Subcutaneous adipose tissue (tissue), 4 donors: ENCODE data around the gene NAT14. TPM values are rescaled to one million over a fixed set of nuclear protein-coding genes. Genes with fewer than 3 reads are reported as not detected.

ENCODE experiments used
- CTCF ChIP-seq: fragments of 450-650 bp; IDR thresholded peaks from one replicate; pipeline ENCODE4 v1.5.1; 2016; ENCODE audit warnings: low read depth, mild to moderate bottlenecking, control low read depth, antibody characterized with exemption, moderate library complexity
- total RNA-seq, 4 donors: library from RNA; depleted of rRNA; stranded (reverse); fragments of >200 nt; gene quantifications; one replicate each; pipeline ENCODE4 v1.1.0, GENCODE V29; 2016

NAT14 gene
- total RNA-seq, 4 donors from 2014 or later, result 1.0 to 2.3 (median 1.6) TPM

DNA sequence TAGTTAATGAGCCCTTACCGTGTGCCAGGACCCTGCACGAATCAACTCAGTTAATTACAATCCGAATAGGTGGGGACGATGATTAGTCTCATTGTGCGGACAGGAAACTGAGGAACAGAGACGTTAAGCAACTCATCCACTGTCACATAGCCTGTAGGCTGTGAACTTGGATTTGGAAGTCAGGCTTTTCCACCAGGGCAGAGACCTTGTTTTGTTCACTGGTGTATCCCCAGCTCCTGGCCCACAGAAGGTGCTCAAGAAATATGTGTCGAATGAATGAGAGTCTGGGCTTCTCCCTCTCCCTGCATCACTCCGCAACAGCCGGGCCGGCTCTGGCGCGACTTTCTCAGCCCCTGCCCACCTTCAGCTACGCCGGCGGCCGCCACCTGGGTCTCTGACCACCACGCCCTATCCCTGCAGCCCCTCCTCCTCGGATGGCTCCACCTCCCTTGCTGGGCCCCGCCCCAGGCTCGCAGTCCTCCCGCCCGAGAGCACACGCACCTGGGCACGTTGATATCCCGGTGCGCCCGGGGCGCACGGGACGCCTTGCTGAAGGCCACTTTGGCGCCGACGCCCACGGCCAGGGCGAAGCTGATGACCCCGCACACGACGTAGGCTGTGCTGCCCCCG, 43.2 kb upstream of the NAT14 start:
- no peak for TF ChIP-seq CTCF

DNA sequence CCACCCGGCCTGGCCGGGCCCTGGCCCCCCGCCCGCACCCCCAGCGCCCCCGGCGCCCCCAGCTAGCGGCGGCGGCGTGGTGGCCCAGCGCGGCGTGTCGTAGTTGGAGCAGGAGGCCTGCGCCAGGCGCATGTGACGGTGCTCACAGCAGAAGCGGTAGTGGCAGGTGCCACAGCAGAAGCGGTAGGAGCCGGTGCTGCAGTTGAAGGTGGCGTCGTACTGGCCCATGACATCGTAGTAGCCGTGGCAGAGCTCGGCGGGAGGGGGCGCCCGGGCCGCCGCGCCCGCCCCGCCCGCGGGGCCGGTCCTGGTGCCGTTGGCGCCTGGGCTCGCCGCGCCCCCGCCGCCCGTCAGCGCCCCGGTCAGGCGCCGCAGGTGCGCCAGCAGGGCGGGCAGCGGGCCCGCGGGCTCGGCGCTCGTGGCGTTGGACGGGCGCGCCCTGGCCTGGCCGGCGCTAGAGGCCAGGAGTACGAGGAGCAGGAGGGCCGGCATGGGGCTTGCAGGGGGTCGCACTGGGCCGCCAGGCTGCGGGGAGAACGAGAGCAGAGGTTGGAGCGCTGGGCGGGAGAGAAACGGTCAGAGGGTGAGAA, 42.5 kb upstream of the NAT14 start:
- TF ChIP-seq CTCF, result no peak

DNA sequence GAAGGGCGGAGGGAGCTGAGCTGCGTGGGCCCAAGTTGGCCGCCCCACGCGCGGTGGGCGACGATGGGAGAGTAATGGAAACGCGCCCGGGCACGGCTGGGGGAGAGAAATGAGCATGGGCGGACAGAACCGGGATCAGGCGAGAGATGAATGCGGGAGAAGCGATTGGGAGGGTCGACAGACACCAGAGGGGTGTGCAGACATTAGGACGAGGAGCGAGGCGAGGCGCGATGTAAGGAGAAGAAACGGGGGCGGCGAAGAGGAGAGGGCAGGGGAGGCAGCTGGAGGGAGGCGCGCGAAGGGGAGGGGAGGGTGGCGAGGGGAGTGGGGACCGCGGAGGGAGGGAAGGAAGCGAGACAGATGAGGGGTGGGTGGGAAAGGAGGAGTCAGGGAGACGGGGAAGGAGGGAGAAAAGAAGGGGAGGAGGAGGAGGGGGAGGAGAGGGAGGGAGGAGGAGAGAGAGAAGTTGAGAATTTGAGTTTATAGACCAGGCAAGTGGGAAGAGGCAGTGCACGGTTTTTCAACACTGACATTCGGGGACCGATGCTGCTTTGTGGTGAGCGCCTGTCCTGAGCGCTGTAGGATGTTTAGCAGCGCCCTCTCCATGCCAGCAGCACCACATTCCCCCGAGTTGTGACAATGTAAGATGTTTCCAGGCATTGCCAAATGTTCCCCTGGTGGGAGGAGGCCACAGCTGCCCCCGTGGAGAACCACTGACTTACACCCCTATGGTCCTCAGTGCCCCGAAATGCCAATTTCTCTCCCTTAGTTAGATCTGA, 41.8 kb upstream of the NAT14 start, which contains the start of gene SHISA7:
SHISA7 (minus strand) TSS at position 256 of the 779 bp plus-strand sequence. CDS start 437 bp downstream, outside the sequence.
- no peak for TF ChIP-seq CTCF

GRCh38 chr19:55443824-55444480, 41.0 kb upstream of the NAT14 start:
- no peak for TF ChIP-seq CTCF

- no peak for TF ChIP-seq CTCF
Observed at GRCh38 chr19:55444646-55445045, 40.3 kb upstream of the NAT14 start.

DNA sequence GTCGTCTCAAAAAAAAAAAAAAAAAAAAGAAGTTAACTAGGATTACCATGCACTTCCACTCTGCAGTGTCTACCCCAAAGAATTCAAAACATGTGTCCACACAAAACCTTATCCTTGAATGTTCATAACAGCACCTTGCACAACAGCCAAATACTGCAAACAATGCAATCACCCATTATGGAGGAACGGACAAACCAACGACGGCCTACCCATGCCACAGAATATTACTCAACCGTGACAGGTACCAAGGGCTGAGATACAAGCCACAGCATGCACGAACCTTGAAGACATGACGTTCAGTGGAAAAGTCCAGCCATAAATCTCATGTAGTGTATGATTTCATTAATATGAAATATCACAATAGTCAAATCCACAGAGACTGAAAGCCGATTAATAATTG, 38.9 kb upstream of the NAT14 start:
- TF ChIP-seq CTCF, result no peak
